Muscle of back (tissue), 11 donors: ENCODE measurements around the gene NR6A1. TPM values are rescaled to one million over a fixed set of nuclear protein-coding genes. Genes with fewer than 3 reads are reported as not detected.
"Not testable (repeated sequence)": the region's sequence is repeated elsewhere in the genome, so short reads cannot be mapped to it uniquely, and the experiment has no call there.

Experiments
- DNase-seq, 3 donors: peaks; one replicate each; pipeline versions ENCODE4 v3.0.0 to v3.0.0-alpha.2; 2013
- polyA plus RNA-seq, 10 donors: library from polyadenylated mRNA; unstranded; fragments of 120-200 nt; gene quantifications; one replicate each; pipeline ENCODE4 v1.2.1, GENCODE V29; 2013; ENCODE audit not compliant: insufficient read length in 10 of 10

NR6A1 gene
- polyA plus RNA-seq, 10 donors: 0.51 to 1.5 (median 0.91) TPM

GRCh38 chr9:124618476-124618875 lies 152.6 kb downstream of the NR6A1 start:
- DNase-seq: no peak

DNA sequence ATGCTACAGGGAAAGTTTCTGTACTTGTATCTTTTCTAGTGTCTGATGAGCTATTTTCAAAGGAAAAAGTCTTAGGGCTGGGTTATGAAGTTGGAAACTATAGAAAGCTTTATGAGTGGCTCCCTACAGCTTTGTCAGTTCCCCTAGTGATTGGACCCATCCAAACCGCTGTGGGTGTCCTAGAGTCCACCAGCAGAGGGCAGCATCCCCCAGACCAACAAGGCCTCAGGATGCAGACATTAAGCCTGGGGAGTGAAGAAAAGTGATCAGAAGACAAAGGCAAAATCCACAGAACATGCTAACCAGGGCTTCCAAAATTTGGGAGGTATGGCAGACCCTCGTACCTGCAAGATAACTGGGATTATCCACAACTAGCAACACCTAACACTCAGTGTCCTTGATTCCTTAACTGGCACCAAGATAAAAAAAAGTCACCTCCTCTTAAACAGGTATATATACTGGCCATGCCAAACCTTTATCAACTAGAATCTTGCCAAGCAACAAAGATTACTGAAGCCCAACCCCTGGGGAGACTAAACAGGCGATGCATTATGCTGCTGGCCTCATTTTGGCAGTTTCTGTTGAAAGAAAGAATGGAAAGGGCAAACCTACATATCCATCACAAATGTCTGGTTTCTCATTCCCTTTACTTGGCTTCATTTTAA lies 153.5 kb downstream of the NR6A1 start:
- DNase-seq: peak; percentile 79 to 89 (median 87)

- DNase-seq: no peak
These were observed 154.2 kb downstream of the NR6A1 start for GRCh38 chr9:124616961-124617360.

DNA sequence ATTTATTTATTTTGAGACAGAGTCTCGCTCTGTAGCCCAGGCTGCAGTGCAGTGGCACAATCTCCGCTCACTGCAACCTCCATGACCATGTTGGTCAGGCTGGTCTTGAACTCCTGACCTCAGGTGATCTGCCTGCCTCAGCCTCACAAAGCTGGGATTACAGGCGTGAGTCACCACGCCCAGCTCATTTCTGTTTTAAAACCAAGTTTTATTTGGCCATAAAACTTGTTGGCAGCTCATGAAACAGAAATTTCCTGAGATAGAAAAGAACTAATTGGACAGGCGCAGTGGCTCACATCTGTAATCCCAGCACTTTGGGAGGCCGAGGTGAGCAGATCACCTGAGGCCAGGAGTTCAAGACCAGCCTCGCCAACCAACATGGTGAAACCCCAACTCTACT lies 155.3 kb downstream of the NR6A1 start:
- DNase-seq: not testable (repeated sequence)

GRCh38 chr9:124615100-124615742 lies 155.9 kb downstream of the NR6A1 start:
- no peak for DNase-seq

DNA sequence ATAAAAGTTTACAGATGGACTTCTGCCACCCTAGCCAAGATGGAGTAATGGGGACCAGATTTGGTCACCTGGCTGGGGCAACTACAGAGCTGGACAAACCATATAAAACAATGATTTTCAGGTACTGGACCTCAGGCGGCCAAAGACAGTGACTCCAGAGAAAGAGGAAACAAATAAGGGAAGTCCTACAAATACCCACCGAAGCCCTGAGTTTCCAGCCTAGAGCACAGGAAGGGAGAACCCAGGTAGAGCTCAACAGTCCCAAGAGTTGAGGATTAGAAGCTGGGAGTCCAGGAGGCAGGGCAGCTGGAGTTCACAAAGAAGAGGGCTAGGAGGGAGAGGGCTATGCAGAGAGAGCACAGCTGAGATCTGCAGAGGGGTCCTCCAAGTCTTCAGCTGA lies 157.3 kb downstream of the NR6A1 start:
- DNase-seq: no peak

DNA sequence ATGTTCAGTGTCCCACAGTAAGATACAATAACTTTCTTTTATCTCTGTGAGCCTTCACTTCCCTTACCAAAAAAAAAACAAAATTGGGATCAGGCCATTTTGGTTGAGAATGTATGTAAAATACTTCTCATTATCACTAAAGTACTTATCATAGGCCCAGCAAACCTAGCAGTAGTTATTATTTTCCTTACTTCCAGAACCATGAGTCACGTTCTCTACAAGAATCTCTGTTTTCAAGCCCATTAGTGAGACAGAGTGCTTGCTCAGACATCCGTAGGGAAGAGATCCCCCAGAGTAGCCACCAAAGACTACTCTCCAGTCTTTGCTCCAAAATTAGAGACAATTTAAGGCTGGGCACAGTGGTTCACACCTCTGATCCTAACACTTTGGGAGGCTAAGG lies 160.0 kb downstream of the NR6A1 start:
- no peak for DNase-seq

DNA sequence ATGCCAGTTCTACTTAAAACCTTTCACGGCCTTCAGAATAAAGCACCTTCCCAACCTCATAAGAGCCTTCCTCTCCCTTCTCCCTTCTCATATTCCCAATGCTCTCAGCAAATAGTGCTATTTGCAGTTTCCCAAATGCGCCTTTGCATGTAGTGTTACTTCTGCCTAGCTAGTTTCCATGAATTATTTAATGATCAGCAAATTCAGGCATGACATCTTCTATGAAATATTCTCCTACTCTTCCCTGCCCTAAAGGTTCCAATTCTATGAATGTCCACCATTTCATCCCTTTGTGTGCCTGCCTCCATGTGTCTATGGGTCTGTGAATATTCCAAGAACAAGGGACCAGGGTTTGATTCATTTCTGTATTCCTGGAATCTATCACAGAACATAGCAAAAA lies 165.1 kb downstream of the NR6A1 start:
- no peak for DNase-seq

DNA sequence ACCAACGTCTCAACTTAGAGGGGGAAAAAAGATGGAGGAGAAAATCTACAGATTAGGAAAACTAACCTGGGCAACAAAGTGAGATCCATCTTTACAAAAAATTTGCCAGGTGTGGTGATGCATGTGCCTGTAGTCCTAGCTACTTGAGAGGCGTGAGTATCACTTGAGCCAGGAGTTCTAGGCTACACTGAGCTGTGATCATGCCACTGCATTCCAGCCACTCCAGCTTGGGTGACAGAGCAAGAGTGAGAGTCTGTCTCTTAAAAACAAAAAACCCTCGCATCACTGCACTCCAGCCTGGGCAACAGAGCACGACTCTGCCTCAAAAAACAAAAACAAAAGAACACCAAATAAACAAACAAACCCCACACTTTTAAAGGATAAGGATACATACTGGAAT lies 165.9 kb downstream of the NR6A1 start:
- no peak for DNase-seq

GRCh38 chr9:124602632-124603031 lies 168.5 kb downstream of the NR6A1 start:
- DNase-seq: no peak

GRCh38 chr9:124602204-124602603 lies 168.9 kb downstream of the NR6A1 start:
- no peak for DNase-seq

- no peak for DNase-seq
These were observed 170.7 kb downstream of the NR6A1 start for GRCh38 chr9:124600407-124600806.

DNA sequence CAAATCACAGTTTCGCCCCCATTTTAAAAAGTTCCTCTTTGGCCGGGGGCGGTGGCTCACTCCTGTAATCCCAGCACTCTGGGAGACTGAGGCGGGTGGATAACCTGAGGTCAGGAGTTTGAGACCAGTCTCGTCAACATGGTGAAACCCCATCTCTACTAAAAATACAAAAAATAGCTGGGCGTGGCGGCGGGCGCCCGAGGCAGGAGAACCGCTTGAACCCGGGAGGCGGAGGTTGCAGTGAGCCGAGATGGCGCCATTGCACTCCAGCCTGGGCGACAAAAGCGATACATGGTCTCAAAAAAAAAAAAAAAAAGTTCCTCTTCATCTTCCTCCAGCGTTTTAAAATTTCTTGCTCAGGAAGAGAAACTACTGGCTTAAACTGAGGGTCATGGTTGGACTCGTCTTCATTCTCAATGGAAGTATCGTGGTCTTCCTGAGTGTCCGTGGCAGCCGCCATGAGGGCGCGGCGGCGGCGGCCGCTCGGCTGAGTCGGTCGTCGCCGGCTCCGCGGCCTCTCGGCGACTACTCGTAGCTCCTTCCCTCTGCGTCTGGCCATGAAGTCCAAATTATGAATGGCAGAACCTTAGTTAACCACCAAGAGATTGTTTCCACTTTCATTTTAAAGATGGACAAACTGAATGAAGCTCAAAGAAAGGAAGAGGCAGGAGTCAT lies 171.9 kb downstream of the NR6A1 start:
- DNase-seq: no peak

- no peak for DNase-seq
These were observed 173.1 kb downstream of the NR6A1 start for GRCh38 chr9:124598048-124598447.

- DNase-seq: no peak
These were observed 174.8 kb downstream of the NR6A1 start for GRCh38 chr9:124596172-124596839.

DNA sequence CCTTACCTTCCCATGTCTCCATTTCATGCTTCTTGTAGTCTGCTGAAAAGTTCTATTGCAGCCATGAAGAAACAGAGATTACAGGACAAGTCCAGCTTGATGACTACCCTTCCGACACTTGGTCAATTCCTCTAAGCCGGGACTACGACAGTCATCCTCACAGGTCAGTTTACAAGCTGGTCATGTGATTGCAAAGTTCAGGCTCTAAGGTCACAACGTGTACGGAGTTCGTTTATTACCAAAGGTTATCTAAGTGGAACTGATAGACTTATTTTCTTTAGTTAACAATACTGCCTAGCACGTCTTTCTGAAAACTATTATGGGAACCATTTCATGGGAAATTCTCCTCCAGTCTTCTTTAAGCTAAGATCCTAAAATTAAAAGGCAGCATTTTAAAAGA lies 175.4 kb downstream of the NR6A1 start:
- no peak for DNase-seq

DNA sequence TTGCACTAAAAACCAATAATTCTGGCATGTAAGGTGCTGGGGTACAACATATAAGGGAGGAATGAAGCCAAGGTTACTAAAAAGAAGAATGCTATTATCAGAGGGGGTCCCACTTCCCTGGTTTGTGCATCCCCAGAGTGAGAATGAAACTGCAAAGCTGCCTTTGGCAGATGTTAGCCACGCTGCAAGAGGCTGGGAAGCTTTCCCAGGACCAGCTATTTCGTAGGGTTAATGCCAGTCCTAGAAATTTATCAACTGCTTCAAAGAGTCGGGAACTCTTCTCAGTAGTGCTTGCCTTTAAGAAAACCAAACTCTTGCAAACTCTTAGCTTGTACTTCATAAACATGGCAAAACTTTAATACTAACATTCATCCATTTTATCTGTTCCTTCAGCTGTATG lies 176.4 kb downstream of the NR6A1 start:
- DNase-seq: no peak

DNA sequence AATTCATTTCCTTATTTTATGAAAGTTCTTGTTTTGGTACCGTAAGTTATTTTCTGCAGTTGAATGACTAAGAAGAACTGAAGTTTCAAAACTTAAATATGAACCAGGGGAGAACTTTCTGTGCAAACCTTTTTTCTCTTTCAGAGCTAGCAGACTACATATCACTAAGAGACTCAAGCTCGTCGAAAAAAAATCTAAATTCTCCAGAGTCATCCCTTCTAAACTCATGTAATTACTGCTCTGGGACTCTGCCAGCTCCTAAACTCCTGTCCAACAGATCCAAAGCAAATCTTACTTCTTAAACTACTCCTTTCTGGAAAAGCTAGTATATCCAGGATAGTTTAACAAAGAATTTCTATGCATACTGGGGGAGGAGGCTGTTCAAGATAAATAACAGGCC lies 176.9 kb downstream of the NR6A1 start:
- DNase-seq: peak in 1 of 3 donors; percentile 38

DNA sequence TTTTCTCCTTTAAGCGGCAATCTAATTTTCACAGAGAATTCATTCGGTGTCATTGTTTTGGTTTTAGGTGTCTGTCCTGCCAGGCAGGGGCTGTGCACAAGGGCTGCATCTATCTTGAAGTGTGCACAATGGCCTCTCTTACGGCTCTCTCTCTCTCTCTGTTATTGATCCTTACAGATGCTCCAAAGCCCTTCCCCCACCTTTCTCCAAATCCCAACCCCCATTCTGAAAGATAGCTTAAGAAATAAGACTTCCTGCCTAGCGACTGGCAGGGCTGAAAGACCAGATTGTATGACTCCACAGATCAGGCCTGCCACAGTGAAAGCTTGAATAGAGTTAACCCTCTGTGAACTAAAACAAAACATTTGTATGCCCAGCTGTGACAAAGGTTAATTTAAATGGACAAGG lies 177.5 kb downstream of the NR6A1 start:
- peak in 1 of 3 donors; percentile 22 for DNase-seq

GRCh38 chr9:124593200-124593599 lies 177.9 kb downstream of the NR6A1 start:
- DNase-seq: peak in 2 of 3 donors; percentile 36 to 74

DNA sequence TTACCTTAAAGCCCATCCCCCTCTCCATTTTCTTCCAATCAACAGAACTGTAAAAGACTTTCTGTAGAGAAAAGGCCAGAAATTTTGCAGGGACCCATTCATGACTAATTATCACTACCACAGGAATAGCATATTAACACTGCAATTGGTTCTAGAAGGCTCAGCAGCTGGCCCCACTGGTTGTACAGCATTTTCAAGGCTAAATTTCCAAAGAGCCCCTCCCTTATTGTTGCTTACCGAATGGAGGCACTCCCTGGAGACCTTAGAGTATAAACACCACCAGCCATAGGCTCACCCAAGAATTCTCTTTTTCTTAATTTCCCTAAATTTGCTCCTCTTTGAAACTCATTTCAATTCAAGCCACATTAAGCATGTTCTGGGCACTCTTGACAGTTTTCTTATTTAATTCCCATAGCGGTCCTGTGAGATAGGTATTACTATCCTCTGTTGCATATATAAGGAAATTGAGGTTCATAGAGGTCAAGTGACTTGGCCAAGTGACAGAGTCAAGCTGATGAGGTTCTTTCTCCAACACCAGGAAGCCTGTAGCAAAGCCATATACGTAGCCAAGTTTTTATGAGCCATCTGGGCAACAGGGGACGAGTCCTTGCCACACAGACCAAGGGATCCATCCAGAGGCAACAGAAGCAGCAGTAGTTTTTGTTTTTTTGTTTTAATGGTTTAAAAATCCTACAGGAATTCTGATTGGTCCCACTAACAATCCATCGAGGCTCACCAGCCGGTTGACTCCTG lies 180.0 kb downstream of the NR6A1 start:
- DNase-seq: peak in 1 of 3 donors; percentile 26

DNA sequence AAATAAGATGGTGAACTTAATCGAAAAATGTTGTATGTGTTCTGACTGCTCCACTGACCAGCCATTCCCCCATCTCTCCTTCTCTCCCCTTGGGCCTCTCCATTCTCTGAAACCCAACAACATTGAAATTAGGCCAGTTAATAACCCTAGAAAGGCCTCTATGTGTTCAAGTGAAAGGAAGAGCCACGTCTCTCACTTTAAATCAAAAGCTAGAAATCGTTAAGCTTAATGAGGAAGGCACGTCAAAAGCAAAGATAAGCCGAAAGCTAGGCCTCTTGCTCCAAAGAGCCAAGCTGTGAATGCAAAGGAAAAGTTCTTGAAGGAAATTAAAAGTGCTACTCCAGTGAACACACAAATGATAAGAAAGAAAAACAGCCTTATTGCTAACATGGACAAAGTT lies 186.5 kb downstream of the NR6A1 start:
- no peak for DNase-seq
